Measurements from ENCODE around the gene GPX7. TPM values are rescaled to one million over a fixed set of nuclear protein-coding genes. Genes with fewer than 3 reads are reported as not detected.

The GPX7 gene
- total RNA-seq, 1 donor from 2014 or later = 57.7 TPM

DNA sequence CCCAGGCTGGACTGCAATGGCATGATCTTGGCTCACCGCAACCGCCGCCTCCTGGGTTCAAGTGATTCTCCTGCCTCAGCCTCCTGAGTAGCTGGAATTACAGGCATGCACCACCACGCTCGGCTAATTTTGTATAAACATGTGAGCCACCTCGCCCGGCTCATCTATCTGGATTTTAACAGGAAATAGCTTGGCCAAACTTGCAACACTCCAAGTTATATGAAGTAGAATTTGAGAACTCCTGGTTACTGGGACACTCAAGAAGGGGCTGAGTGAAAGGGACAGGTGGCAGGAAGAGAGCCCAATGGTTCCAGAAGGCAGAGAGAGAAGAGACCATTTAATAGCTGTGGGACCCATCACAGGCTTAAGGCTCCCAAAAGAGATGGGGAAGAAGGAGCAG is 2.9 kb upstream of the GPX7 start:
- H3K9me3 Mint-ChIP-seq = no peaks in the 10 kb centered on the region
- no peak overlapping the region for H3K27ac Mint-ChIP-seq
- peaks cover 20% of the 10 kb centered on the region for H3K4me1 Mint-ChIP-seq
- TF ChIP-seq, protein P1, sequence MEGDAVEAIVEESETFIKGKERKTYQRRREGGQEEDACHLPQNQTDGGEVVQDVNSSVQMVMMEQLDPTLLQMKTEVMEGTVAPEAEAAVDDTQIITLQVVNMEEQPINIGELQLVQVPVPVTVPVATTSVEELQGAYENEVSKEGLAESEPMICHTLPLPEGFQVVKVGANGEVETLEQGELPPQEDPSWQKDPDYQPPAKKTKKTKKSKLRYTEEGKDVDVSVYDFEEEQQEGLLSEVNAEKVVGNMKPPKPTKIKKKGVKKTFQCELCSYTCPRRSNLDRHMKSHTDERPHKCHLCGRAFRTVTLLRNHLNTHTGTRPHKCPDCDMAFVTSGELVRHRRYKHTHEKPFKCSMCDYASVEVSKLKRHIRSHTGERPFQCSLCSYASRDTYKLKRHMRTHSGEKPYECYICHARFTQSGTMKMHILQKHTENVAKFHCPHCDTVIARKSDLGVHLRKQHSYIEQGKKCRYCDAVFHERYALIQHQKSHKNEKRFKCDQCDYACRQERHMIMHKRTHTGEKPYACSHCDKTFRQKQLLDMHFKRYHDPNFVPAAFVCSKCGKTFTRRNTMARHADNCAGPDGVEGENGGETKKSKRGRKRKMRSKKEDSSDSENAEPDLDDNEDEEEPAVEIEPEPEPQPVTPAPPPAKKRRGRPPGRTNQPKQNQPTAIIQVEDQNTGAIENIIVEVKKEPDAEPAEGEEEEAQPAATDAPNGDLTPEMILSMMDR (IDR thresholded peaks at IDR 0.05; ENCODE audit: unreplicated experiment) = no peak
- no peak overlapping the region for H3K4me3 Mint-ChIP-seq
- H3K27me3 Mint-ChIP-seq (ENCODE audit: low read depth) = no peaks in the 10 kb centered on the region
- DNase-seq (ENCODE audit: low spot score in 2 of 2, unreplicated experiment in 2 of 2) = no peak
- H3K36me3 Mint-ChIP-seq = no peaks in the 10 kb centered on the region

DNA sequence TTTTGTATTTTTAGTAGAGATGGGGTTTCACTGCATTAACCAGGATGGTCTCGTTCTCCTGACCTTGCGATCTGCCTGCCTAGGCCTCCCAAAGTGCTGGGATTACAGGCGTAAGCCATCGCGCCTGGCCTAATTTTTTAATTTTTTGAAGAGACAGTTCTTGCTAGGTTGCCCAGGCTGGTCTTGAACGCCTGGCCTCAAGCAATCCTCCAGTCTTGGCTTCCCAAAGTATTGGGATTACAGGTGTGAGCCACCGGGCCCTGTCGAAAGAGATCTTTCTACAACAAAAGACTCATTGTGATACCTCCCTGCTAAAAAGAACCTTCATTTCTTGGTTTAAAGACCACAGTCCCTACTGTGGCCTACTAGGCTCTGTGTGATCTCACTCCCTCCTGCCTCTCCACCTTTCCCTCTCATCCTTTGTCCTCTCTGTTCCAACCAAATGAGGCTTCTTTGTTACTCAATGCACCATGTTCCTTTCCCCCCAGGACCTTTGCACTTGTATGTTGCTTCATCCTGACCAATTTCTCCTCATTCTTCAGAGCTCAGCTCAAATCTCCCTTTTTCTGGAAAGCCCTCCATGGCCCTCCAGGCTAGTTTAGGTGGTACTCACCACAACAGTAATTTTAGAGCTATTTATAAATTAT is 1.5 kb upstream of the GPX7 start:
- no peak overlapping the region for H3K27ac Mint-ChIP-seq

DNA sequence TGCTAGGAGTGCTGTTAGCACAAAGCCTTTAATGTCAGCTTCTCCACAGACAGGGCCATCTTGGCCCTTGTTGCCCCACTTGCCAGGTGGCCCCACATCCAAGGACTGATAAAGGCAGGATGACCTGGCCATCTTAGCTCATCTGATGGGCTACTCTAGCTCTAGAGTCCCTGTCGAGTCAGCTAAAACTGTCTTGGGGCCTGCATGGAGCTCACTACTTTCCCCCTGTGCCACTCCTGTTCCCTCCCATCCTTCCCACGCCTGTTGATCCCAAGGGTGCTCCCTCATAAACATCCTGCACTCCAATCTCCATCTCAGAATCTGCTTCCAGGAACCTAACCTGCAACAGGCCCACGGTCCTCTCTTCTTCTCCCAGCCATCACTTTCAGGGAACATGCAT is 652 bp upstream of the GPX7 start:
- H3K9me3 Mint-ChIP-seq = no peaks in the 10 kb centered on the region
- H3K4me1 Mint-ChIP-seq = peaks cover 25% of the 10 kb centered on the region
- H3K4me3 Mint-ChIP-seq = peak overlapping the region; percentile 74
- TF ChIP-seq, protein P1 (IDR thresholded peaks at IDR 0.05; ENCODE audit: unreplicated experiment) = no peak
- peak overlapping the region; percentile 85 for H3K27ac Mint-ChIP-seq
- no peak for DNase-seq (ENCODE audit: low spot score in 2 of 2, unreplicated experiment in 2 of 2)
- H3K36me3 Mint-ChIP-seq = peaks cover 4% of the 10 kb centered on the region
- H3K27me3 Mint-ChIP-seq (ENCODE audit: low read depth) = no peaks in the 10 kb centered on the region

More for the DNA sequence above, 1.5 kb upstream of the GPX7 start:
- H3K9me3 Mint-ChIP-seq = no peaks in the 10 kb centered on the region
- peaks cover 23% of the 10 kb centered on the region for H3K4me1 Mint-ChIP-seq
- no peak for DNase-seq (ENCODE audit: low spot score in 2 of 2, unreplicated experiment in 2 of 2)
- H3K36me3 Mint-ChIP-seq = no peaks in the 10 kb centered on the region
- no peaks in the 10 kb centered on the region for H3K27me3 Mint-ChIP-seq (ENCODE audit: low read depth)
- TF ChIP-seq, protein P1 (IDR thresholded peaks at IDR 0.05; ENCODE audit: unreplicated experiment) = no peak
- H3K4me3 Mint-ChIP-seq = no peak overlapping the region

DNA sequence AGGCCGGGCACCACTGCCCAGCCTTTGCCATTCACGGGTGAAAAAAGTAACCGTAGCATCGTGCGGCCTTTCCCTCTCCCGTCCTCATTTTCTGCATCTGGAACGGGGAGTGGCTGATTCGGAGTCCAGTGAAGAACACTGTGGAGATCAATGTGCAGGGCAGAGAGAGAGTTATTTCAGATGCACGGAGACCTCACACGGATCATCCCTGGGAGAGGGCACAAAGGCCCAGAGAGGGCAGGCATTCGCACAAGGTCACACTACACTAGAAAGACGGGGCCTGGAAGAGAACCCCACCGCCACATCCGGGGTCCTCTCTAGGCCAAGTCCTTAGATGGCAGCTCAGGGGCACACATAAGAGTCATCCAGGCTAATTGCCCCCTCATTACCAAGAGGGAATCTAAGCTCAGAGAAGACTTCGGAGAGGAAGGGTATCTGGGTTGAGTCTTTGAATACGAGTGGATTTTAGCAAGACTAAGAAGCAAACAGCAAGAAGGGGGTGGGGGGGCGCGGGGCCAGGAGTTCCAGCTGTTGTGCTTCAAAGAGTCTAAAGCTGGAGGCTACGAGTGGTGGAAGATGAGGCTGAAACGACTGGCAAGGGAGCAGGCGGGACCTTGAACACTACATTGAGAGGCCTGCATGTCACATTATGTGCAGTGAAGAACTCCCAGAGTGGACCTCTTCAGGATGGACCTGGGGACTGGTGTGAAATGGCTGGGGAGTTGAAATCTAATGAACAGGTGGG is 857 bp downstream of the GPX7 start:
- TF ChIP-seq, protein P1 (IDR thresholded peaks at IDR 0.05; ENCODE audit: unreplicated experiment) = no peak
- no peaks in the 10 kb centered on the region for H3K27me3 Mint-ChIP-seq (ENCODE audit: low read depth)
- H3K9me3 Mint-ChIP-seq = no peaks in the 10 kb centered on the region
- H3K27ac Mint-ChIP-seq = peak overlapping the region; percentile 90
- peak overlapping the region; percentile 73 for H3K4me3 Mint-ChIP-seq
- peaks cover 25% of the 10 kb centered on the region for H3K4me1 Mint-ChIP-seq
- DNase-seq (ENCODE audit: low spot score in 2 of 2, unreplicated experiment in 2 of 2) = no peak
- peaks cover 19% of the 10 kb centered on the region for H3K36me3 Mint-ChIP-seq

DNA sequence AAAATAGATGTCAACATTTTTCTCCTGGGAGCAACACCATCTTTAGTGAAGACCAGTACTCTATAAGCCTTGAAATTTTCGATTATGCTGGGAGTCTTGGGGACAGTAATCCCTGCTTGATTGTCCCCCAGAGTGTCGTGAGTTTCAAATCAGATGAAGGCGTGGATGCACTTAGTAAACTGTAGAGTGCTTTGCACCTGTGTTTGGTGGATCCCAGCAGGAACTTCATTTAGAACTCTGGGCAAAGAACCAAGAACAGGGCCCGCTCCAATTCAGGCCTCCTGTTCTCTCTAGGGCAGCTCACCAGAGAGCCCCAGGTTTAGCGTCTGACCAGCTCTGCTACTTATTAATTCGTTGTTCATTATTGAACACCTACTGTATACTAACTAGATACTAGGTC is 1.5 kb downstream of the GPX7 start:
- H3K27me3 Mint-ChIP-seq (ENCODE audit: low read depth) = no peaks in the 10 kb centered on the region

More for the DNA sequence above, 1.5 kb downstream of the GPX7 start:
- TF ChIP-seq, protein P1 (IDR thresholded peaks at IDR 0.05; ENCODE audit: unreplicated experiment) = no peak
- peak overlapping the region; percentile 90 for H3K27ac Mint-ChIP-seq
- peaks cover 22% of the 10 kb centered on the region for H3K36me3 Mint-ChIP-seq
- no peak for DNase-seq (ENCODE audit: low spot score in 2 of 2, unreplicated experiment in 2 of 2)
- H3K4me3 Mint-ChIP-seq = peak overlapping the region; percentile 73
- H3K4me1 Mint-ChIP-seq = peaks cover 25% of the 10 kb centered on the region
- no peaks in the 10 kb centered on the region for H3K9me3 Mint-ChIP-seq
